Smooth muscle cell (in vitro differentiated cells): ENCODE results near the gene IFNB1. TPM values are rescaled to one million over a fixed set of nuclear protein-coding genes. Genes with fewer than 3 reads are reported as not detected.

Experiments
- DNase-seq: peaks from one replicate; lab custom pipeline; 2025; ENCODE audit not compliant: unreplicated experiment; lab: John Stamatoyannopoulos, UW
- H2AFZ ChIP-seq: fragments of 200-600 bp; sonication (generic); 2 replicates; pipeline ENCODE4 v1.6.0; 2016; ENCODE audit warnings: antibody characterized with exemption, low read depth, mild to moderate bottlenecking
- H3F3A ChIP-seq: fragments of 200-600 bp; sonication (generic); 2 replicates; pipeline ENCODE4 v1.6.0; 2017; ENCODE audit warnings: antibody characterized with exemption, low read depth
- H3K27ac ChIP-seq: fragments of 200-600 bp; sonication (generic); 2 replicates; pipeline ENCODE4 v1.5.1; 2016; ENCODE audit warnings: low read depth, mild to moderate bottlenecking
- H3K27me3 ChIP-seq: fragments of 200-600 bp; sonication (generic); 2 replicates; pipeline ENCODE4 v1.6.1; 2016; ENCODE audit warnings: low read depth, mild to moderate bottlenecking
- H3K36me3 ChIP-seq: fragments of 200-600 bp; sonication (generic); 2 replicates; pipeline ENCODE4 v1.5.1; 2016; ENCODE audit warnings: low read depth
- H3K4me1 ChIP-seq: fragments of 200-600 bp; sonication (generic); 2 replicates; pipeline ENCODE4 v1.5.1; 2016; ENCODE audit warnings: low read depth
- H3K4me2 ChIP-seq: fragments of 200-600 bp; sonication (generic); 2 replicates; pipeline ENCODE4 v1.6.0; 2016; ENCODE audit warnings: mild to moderate bottlenecking
- H3K4me3 ChIP-seq: fragments of 200-600 bp; sonication (generic); 2 replicates; pipeline ENCODE4 v1.5.1; 2016; ENCODE audit warnings: mild to moderate bottlenecking
- H3K79me2 ChIP-seq: fragments of 200-600 bp; sonication (generic); 2 replicates; pipeline ENCODE4 v1.6.0; 2016; ENCODE audit warnings: low read depth, mild to moderate bottlenecking
- H3K9ac ChIP-seq: fragments of 200-600 bp; sonication (generic); 2 replicates; pipeline ENCODE4 v1.6.0; 2016; ENCODE audit warnings: low read depth
- H3K9me3 ChIP-seq: fragments of 200-600 bp; sonication (generic); replicated peaks from 2 replicates; pipeline ENCODE4 v1.5.1; 2016; ENCODE audit warnings: low read depth
- H4K20me1 ChIP-seq: fragments of 200-600 bp; sonication (generic); 2 replicates; pipeline ENCODE4 v1.6.0; 2016; ENCODE audit warnings: low read depth
- CTCF ChIP-seq: fragments of 200-600 bp; sonication (generic); IDR thresholded peaks from 2 replicates; pipeline ENCODE4 v1.5.1; 2017; ENCODE audit warnings: borderline replicate concordance, mild to moderate bottlenecking, antibody characterized with exemption; ENCODE audit not compliant: insufficient read depth, poor library complexity, severe bottlenecking
- WGBS: methylation state at CpG from one replicate; pipeline ENCODE4 v1.1.7; 2016; ENCODE audit warnings: low lambda C conversion rate; 5-methylcytosine and 5-hydroxymethylcytosine counted together
- polyA plus RNA-seq: library from polyadenylated mRNA; unstranded; fragments of >200 nt; fragmentation: Nextera tagmentation; extraction: Ambion mirVana; gene quantifications from 2 replicates; pipeline ENCODE4 v1.2.1, GENCODE V29; 2016
- total RNA-seq: library from RNA; depleted of rRNA; stranded (reverse); fragments of >200 nt; gene quantifications from 2 replicates; pipeline ENCODE4 v1.2.3, GENCODE V29; 2014

The IFNB1 gene
- not detected in 2 replicates for total RNA-seq
- not detected in 2 replicates for polyA plus RNA-seq

GRCh38 chr9:21077781-21078180, at the start of gene IFNB1:
Gene IFNB1, minus strand, starts transcription at chr9:21077942. Its CDS starts 73 bp downstream, at chr9:21077869.
- Histone ChIP-seq H3K27me3 (no peaks in the 10 kb centered on the region), H3K9ac (no peak within 1 kb of the TSS), H3K36me3 (no peaks in the 10 kb centered on the region), H3K4me3 (no peak within 1 kb of the TSS), H4K20me1 (no peaks in the 10 kb centered on the region), H3K4me1 (no peaks in the 10 kb centered on the region), H3F3A (no peaks in the 10 kb centered on the region), H2AFZ (no peak within 1 kb of the TSS), H3K4me2 (no peak within 1 kb of the TSS), H3K27ac (no peak within 1 kb of the TSS), H3K79me2 (no peaks in the 10 kb centered on the region), H3K9me3 (no peaks in the 10 kb centered on the region)
- no peak for DNase-seq
- WGBS, result 96% methylated on average over 3 of the region's 3 CpGs
- no peak for TF ChIP-seq CTCF

- Histone ChIP-seq H3K27me3 (no peaks in the 10 kb centered on the region), H3K9me3 (no peaks in the 10 kb centered on the region)
Measured at GRCh38 chr9:21121595-21122251, 44.0 kb upstream of the IFNB1 start.

GRCh38 chr9:21121079-21121478, 43.3 kb upstream of the IFNB1 start:
- Histone ChIP-seq H4K20me1 (no peaks in the 10 kb centered on the region), H2AFZ (no peak overlapping the region), H3F3A (no peaks in the 10 kb centered on the region), H3K36me3 (no peaks in the 10 kb centered on the region), H3K9ac (no peak overlapping the region), H3K9me3 (no peaks in the 10 kb centered on the region), H3K27me3 (no peaks in the 10 kb centered on the region), H3K4me3 (no peak overlapping the region), H3K79me2 (no peaks in the 10 kb centered on the region), H3K4me2 (no peak overlapping the region), H3K4me1 (no peaks in the 10 kb centered on the region), H3K27ac (no peak overlapping the region)
- WGBS, result 91% methylated on average over 2 of the region's 2 CpGs
- no peak for DNase-seq
- no peak for TF ChIP-seq CTCF

More at GRCh38 chr9:21121595-21122251, 44.0 kb upstream of the IFNB1 start:
- Histone ChIP-seq H3K4me1 (no peaks in the 10 kb centered on the region), H4K20me1 (no peaks in the 10 kb centered on the region), H3F3A (no peaks in the 10 kb centered on the region), H3K4me3 (no peak overlapping the region), H3K36me3 (no peaks in the 10 kb centered on the region), H3K9ac (no peak overlapping the region), H3K4me2 (no peak overlapping the region), H3K27ac (no peak overlapping the region), H3K79me2 (no peaks in the 10 kb centered on the region), H2AFZ (no peak overlapping the region)
- no peak for TF ChIP-seq CTCF
- DNase-seq, result no peak
- 94% methylated on average over 4 of the region's 4 CpGs for WGBS

- H3K4me2 ChIP-seq, result no peak overlapping the region
- H3K27ac ChIP-seq, result no peak overlapping the region
- no peaks in the 10 kb centered on the region for H3K4me1 ChIP-seq
- H3K79me2 ChIP-seq, result no peaks in the 10 kb centered on the region
- no peak for TF ChIP-seq CTCF
- H3F3A ChIP-seq, result no peaks in the 10 kb centered on the region
- no peak overlapping the region for H3K9ac ChIP-seq
- H3K4me3 ChIP-seq, result no peak overlapping the region
- no peaks in the 10 kb centered on the region for H3K27me3 ChIP-seq
- WGBS, result 78% methylated on average over 7 of the region's 7 CpGs
- H2AFZ ChIP-seq, result no peak overlapping the region
- H4K20me1 ChIP-seq, result no peaks in the 10 kb centered on the region
- no peaks in the 10 kb centered on the region for H3K9me3 ChIP-seq
- H3K36me3 ChIP-seq, result no peaks in the 10 kb centered on the region
- DNase-seq, result no peak
Measured at GRCh38 chr9:21119093-21119770, 41.5 kb upstream of the IFNB1 start.
